ENCODE measurements around the gene MMP25. TPM values are rescaled to one million over a fixed set of nuclear protein-coding genes. Genes with fewer than 3 reads are reported as not detected.

MMP25 gene
- total RNA-seq, 2 experiments from 2014 or later, result 0.99 to 1.6 TPM

DNA sequence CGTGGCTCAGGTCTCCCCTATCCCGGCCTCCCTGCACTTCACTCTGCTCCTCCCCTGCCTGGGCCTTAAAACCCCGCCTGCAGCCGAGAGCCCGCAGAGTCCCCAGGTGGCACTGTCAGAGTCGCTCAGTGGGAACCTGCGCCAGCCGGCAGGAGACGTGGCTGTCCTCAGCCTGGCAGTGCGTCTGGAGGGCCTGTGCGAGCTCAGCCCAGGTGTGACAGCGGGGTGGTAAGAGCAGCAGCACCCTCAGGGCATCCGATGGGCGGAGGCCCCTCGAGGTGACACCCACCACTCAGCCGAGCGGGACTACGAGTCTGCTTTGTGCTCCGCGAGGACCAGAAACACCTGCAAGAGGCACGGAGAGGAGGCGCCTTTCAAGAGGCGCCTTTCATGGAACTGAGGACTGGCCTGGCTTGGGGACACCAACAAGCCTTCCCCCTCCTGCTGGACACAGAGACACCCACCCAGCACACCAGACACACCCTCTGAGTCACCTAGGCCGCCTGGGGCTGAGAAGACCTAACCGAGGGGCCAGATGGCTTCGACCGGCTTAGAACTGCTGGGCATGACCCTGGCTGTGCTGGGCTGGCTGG is 33.4 kb upstream of the MMP25 start, which contains the start of gene CLDN9:
Gene CLDN9 (plus strand): TSS at position 96 of the 593 bp plus-strand sequence. CDS start 440 bp downstream, at position 536.
- Mint-ChIP-seq H3K36me3 (no peaks in the 10 kb centered on the region), H3K27ac (no peak within 1 kb of the TSS), H3K27me3 (peaks cover 19% of the 10 kb centered on the region), H3K4me3 (no peak within 1 kb of the TSS), H3K4me1 (peaks cover 11% of the 10 kb centered on the region), H3K9me3 (no peaks in the 10 kb centered on the region)
- no peak for DNase-seq

DNA sequence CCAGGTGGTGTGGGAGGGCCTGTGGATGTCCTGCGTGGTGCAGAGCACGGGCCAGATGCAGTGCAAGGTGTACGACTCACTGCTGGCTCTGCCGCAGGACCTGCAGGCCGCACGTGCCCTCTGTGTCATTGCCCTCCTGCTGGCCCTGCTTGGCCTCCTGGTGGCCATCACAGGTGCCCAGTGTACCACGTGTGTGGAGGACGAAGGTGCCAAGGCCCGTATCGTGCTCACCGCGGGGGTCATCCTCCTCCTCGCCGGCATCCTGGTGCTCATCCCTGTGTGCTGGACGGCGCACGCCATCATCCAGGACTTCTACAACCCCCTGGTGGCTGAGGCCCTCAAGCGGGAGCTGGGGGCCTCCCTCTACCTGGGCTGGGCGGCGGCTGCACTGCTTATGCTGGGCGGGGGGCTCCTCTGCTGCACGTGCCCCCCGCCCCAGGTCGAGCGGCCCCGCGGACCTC is 32.8 kb upstream of the MMP25 start:
- Mint-ChIP-seq H3K4me1 (peaks cover 8% of the 10 kb centered on the region), H3K27ac (no peak overlapping the region), H3K27me3 (peaks cover 25% of the 10 kb centered on the region), H3K36me3 (no peaks in the 10 kb centered on the region), H3K9me3 (no peaks in the 10 kb centered on the region), H3K4me3 (no peak overlapping the region)
- DNase-seq, result no peak

DNA sequence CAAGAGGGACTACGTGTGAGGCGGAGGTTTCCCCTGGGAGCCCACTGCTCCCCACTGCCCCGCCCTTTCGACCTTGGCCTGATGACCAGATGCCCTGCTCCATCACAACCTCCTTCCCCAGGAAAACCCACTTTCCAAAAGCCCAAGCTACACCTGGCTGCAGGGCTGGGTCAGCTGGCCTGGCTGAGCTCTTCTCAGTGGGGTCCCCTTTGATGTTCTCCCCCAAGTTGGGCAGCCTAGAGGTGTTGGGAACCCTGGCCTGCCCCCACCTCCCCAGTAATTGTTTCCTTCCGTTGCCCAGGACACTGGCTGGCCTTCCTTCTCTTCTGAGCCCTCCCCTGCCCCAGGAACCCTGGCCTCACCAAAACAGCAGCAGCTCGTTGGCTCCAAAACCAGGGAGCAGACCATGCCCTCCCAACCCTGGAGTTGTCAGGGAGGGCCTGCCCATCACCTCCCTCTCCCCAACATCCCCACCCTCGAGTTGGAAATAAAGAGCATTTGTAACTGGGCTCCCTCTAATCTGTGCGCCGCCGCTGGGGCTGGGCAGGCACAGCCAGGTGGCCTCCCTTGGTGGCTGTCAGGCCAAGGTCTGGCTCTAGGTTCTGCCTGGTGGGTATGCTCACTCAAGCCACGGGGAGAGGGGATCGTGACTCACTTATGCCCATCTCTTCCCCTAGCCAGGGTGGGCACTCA is 32.2 kb upstream of the MMP25 start:
- Mint-ChIP-seq H3K9me3 (no peaks in the 10 kb centered on the region), H3K4me1 (peaks cover 5% of the 10 kb centered on the region), H3K4me3 (no peak overlapping the region), H3K27me3 (peaks cover 31% of the 10 kb centered on the region), H3K27ac (no peak overlapping the region), H3K36me3 (no peaks in the 10 kb centered on the region)
- DNase-seq, result no peak

DNA sequence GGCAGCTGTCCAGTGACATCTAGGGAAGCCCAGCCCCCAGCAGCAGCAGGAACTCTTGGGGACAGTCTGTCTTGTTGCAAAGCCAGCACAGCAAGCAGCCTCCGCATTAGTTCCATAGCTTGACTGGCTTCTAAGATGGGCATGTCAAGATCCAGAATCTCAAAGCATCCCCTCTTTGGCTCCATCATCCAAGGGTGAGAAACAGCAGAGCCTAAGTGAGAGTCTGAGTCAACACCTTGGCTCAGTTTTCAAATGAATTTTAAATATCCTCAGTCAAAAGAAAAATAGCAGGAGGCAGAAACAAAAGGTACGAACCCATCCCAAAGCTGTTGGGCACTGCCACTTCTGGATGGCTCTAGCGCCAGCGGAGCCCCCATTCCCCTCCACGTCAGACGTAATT is 31.4 kb upstream of the MMP25 start:
- Mint-ChIP-seq H3K4me1 (peaks cover 9% of the 10 kb centered on the region), H3K27ac (no peak overlapping the region), H3K9me3 (no peaks in the 10 kb centered on the region), H3K27me3 (peaks cover 31% of the 10 kb centered on the region), H3K4me3 (no peak overlapping the region), H3K36me3 (no peaks in the 10 kb centered on the region)
- no peak for DNase-seq

DNA sequence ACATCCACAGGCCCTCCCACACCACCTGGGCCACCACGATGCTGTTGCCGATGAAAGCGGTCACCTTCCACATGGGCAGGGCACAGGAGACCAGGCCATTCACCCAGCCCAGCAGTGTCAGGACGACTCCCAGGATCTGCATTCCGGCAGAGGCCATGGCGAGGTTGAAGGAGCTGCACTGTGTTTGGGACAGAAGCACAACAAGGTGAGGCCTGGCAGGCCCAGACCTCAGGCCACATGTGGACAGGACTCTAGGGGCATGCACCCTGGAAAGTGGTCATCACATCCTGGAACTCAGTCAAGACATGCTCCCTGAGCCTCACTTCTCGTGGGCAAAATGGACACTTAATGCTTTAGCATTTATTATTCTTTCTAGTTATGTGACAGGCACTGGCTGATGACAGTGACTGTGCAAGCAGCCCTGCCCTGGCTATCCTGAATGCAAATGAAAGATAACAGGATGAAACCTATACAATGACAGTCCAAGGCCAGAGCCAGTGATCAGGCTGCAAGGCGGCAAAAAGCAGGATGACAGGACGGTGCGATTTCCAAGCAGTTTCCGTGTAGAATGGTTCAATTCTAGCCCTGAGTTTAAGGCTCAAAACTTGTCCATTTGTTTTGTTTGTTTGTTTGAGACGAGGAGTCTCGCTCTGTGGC is 30.4 kb upstream of the MMP25 start:
- no peak overlapping the region for H3K4me3 Mint-ChIP-seq
- H3K27me3 Mint-ChIP-seq, result peaks cover 31% of the 10 kb centered on the region
- no peaks in the 10 kb centered on the region for H3K9me3 Mint-ChIP-seq
- no peaks in the 10 kb centered on the region for H3K36me3 Mint-ChIP-seq
- H3K4me1 Mint-ChIP-seq, result peaks cover 14% of the 10 kb centered on the region
- H3K27ac Mint-ChIP-seq, result no peak overlapping the region
- DNase-seq, result no peak

DNA sequence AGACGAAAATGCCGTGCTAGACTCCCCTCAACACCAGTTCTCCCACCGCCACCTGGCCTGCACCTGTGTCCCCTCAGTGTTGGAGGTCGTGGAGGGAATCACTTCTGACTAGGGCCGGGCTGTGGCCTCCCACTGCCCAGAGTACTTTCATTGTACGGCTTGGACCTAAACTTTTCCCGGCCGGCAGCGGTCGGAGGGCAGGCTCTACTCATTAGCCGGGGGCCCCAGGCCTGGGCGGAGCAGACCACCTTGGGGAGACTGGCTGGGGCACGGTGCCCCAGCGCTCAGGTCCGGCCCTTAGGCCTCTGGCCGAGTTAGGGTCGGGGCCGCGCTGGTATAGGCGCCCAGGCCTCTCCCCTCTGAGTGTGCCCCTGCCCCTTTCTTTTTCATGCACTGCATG is 29.0 kb upstream of the MMP25 start:
- H3K4me1 Mint-ChIP-seq, result peaks cover 26% of the 10 kb centered on the region
- no peaks in the 10 kb centered on the region for H3K9me3 Mint-ChIP-seq
- no peaks in the 10 kb centered on the region for H3K36me3 Mint-ChIP-seq
- DNase-seq, result no peak
- peaks cover 23% of the 10 kb centered on the region for H3K27me3 Mint-ChIP-seq
- no peak overlapping the region for H3K4me3 Mint-ChIP-seq
- no peak overlapping the region for H3K27ac Mint-ChIP-seq

DNA sequence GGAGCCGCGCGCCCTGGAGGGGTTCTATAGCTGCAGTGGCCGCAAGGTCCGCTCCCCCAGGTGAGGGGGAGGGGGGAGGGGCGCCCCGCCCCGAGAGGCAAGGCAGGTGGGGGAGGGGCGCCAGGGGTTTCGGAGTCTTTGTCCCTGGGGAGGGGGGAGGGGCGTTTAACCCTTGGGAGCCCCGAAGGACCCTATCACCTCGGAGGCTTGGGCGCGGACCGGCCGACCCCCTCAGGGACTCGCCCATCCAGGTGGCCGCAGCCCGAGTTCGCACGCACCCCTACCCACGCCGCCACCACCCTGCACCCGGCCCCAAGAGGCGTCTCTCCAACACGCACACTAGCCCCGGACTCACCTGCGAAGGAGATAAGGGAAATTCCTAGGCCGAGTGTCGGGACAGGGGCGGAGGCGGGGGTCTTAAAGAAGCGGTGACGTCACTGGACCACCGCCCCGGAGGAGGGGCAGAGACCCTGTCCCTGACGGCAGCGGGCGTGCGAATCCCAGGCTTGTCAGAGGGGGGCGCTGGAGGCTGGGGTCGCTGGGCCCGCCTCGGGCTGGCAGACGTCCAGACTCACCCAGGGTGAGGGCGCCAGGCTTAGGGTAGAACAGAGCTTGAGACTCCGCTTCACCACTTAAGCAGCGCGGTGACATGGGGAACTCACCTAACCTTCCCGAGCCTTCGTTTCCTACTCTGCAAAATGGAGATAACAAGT is 28.4 kb upstream of the MMP25 start, which contains the start of gene CLDN6:
Gene CLDN6 (minus strand): TSS at position 390 of the 713 bp plus-strand sequence. CDS start 2,162 bp downstream, outside the sequence.
- H3K36me3 Mint-ChIP-seq, result no peaks in the 10 kb centered on the region
- no peak within 1 kb of the TSS for H3K27ac Mint-ChIP-seq
- H3K4me1 Mint-ChIP-seq, result peaks cover 30% of the 10 kb centered on the region
- H3K4me3 Mint-ChIP-seq, result no peak within 1 kb of the TSS
- peaks cover 17% of the 10 kb centered on the region for H3K27me3 Mint-ChIP-seq
- no peak for DNase-seq
- H3K9me3 Mint-ChIP-seq, result no peaks in the 10 kb centered on the region

GRCh38 chr16:3019594-3020246 is 26.6 kb upstream of the MMP25 start:
- H3K4me1 Mint-ChIP-seq, result peaks cover 40% of the 10 kb centered on the region
- DNase-seq, result no peak
- H3K36me3 Mint-ChIP-seq, result peaks cover 3% of the 10 kb centered on the region
- H3K4me3 Mint-ChIP-seq, result peak overlapping the region; percentile 82
- H3K27ac Mint-ChIP-seq, result no peak overlapping the region
- no peaks in the 10 kb centered on the region for H3K9me3 Mint-ChIP-seq
- peaks cover 12% of the 10 kb centered on the region for H3K27me3 Mint-ChIP-seq

GRCh38 chr16:3020247-3020603 is 26.1 kb upstream of the MMP25 start, which contains the start of gene TNFRSF12A:
Gene TNFRSF12A, plus strand, starts transcription at chr16:3020368. Its CDS starts 30 bp downstream, at chr16:3020398.
- peaks cover 12% of the 10 kb centered on the region for H3K27me3 Mint-ChIP-seq
- H3K4me3 Mint-ChIP-seq, result peak within 1 kb of the TSS; percentile 95
- H3K27ac Mint-ChIP-seq, result peak within 1 kb of the TSS; percentile 98
- H3K4me1 Mint-ChIP-seq, result peaks cover 40% of the 10 kb centered on the region
- H3K9me3 Mint-ChIP-seq, result no peaks in the 10 kb centered on the region
- peaks cover 3% of the 10 kb centered on the region for H3K36me3 Mint-ChIP-seq
- peak; percentile 78 for DNase-seq

GRCh38 chr16:3020604-3021448 is 25.5 kb upstream of the MMP25 start:
- Mint-ChIP-seq H3K4me3 (peak overlapping the region; percentile 95), H3K36me3 (peaks cover 3% of the 10 kb centered on the region), H3K4me1 (peaks cover 40% of the 10 kb centered on the region), H3K27me3 (peaks cover 12% of the 10 kb centered on the region), H3K27ac (peak overlapping the region; percentile 98), H3K9me3 (no peaks in the 10 kb centered on the region)
- DNase-seq, result peak; percentile 48

- Mint-ChIP-seq H3K9me3 (no peaks in the 10 kb centered on the region), H3K4me3 (peak overlapping the region; percentile 95), H3K4me1 (peaks cover 40% of the 10 kb centered on the region), H3K27ac (peak overlapping the region; percentile 98), H3K27me3 (peaks cover 12% of the 10 kb centered on the region), H3K36me3 (peaks cover 6% of the 10 kb centered on the region)
- peak; percentile 85 for DNase-seq
Observed at GRCh38 chr16:3021449-3022207, 24.7 kb upstream of the MMP25 start.

GRCh38 chr16:3022208-3022683 is 24.1 kb upstream of the MMP25 start:
- DNase-seq, result peak; percentile 89
- Mint-ChIP-seq H3K27me3 (peaks cover 12% of the 10 kb centered on the region), H3K9me3 (no peaks in the 10 kb centered on the region), H3K4me3 (peak overlapping the region; percentile 95), H3K27ac (peak overlapping the region; percentile 98), H3K36me3 (peaks cover 8% of the 10 kb centered on the region), H3K4me1 (peaks cover 40% of the 10 kb centered on the region)
